GM23338 (cell line): ENCODE results near the gene TMEM214.

Source experiments
- CREB1 ChIP-seq: fragments of 250-450 bp; sonication (Bioruptor Pico); IDR thresholded peaks from 2 replicates; pipeline ENCODE4 v1.5.0; 2020; ENCODE audit warnings: low read depth, mild to moderate bottlenecking, moderate library complexity
- EZH2 ChIP-seq: fragments of 200-600 bp; sonication (generic); IDR thresholded peaks from one replicate; pipeline ENCODE4 v1.8.0; 2017; ENCODE audit warnings: antibody characterized with exemption, mild to moderate bottlenecking, low read depth; ENCODE audit not compliant: unreplicated experiment
- EZH2phosphoT487 ChIP-seq: fragments of 200-600 bp; sonication (generic); IDR thresholded peaks from one replicate; pipeline ENCODE4 v1.8.1; 2018; ENCODE audit warnings: antibody characterized with exemption; ENCODE audit not compliant: unreplicated experiment
- JUNB ChIP-seq: IDR thresholded peaks from one replicate; pipeline ENCODE4 v1.6.1; 2016; ENCODE audit warnings: antibody characterized with exemption; ENCODE audit not compliant: unreplicated experiment
- POLR2AphosphoS5 ChIP-seq: IDR thresholded peaks from 2 replicates; pipeline ENCODE4 v1.6.1; 2016; ENCODE audit warnings: antibody characterized with exemption, low read depth
- ZNF331 ChIP-seq: fragments of 250-450 bp; sonication (Bioruptor Pico); IDR thresholded peaks from 2 replicates; pipeline ENCODE4 v1.5.0; 2020; ENCODE audit warnings: low read depth, mild to moderate bottlenecking, moderate library complexity
- TF ChIP-seq, protein P1 (sequence below), 2 experiments: fragments of 200-600 bp in 1 of 2; sonication (generic) in 1 of 2; conservative IDR thresholded peaks; 2 replicates each; pipeline versions ENCODE4 v1.5.1 to v1.6.1; 2016 to 2017; ENCODE audit warnings: antibody characterized with exemption in 2 of 2, low read depth in 2 of 2, mild to moderate bottlenecking in 2 of 2, moderate library complexity in 1 of 2
- TF ChIP-seq, protein P2 (sequence below): IDR thresholded peaks from one replicate; pipeline ENCODE4 v1.6.1; 2018; ENCODE audit warnings: antibody characterized with exemption; ENCODE audit not compliant: unreplicated experiment
- TF ChIP-seq, protein P3 (sequence below): IDR thresholded peaks from 2 replicates; pipeline ENCODE4 v1.6.1; 2016; ENCODE audit warnings: antibody characterized with exemption

DNA sequence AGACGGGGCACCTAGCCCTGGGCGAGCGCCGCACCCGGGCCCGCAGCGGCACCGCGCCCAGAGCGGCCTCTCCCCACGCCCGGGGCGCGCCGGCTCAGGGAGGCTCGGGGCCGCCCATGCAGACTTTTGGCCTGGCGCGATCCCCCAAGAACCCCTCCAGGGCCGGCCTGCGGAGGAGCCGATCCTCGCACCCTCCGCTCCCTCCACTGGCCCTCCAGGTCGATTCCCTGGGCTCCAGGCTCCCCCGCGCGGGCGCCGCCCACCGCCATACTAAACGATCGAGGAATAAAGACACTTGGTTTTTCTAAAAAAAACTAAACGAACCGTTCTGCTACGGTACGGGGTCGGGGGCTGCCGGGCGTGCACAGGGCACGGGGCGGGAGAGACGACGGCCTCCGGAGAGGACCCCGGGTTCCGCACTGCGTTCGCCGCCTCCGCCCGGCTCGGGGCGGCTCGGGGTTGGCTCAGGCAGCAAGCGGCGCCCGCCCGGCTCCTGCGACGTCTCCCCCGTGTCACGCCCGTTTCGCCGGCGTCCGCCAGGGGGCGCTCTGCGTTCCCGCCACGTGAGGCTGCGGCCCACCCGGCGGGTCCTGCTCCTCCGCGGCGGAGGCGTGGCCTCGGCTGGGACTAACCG lies 53.4 kb downstream of the TMEM214 start:
- TF ChIP-seq, protein P1, sequence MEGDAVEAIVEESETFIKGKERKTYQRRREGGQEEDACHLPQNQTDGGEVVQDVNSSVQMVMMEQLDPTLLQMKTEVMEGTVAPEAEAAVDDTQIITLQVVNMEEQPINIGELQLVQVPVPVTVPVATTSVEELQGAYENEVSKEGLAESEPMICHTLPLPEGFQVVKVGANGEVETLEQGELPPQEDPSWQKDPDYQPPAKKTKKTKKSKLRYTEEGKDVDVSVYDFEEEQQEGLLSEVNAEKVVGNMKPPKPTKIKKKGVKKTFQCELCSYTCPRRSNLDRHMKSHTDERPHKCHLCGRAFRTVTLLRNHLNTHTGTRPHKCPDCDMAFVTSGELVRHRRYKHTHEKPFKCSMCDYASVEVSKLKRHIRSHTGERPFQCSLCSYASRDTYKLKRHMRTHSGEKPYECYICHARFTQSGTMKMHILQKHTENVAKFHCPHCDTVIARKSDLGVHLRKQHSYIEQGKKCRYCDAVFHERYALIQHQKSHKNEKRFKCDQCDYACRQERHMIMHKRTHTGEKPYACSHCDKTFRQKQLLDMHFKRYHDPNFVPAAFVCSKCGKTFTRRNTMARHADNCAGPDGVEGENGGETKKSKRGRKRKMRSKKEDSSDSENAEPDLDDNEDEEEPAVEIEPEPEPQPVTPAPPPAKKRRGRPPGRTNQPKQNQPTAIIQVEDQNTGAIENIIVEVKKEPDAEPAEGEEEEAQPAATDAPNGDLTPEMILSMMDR (conservative IDR thresholded peaks at IDR 0.05; ENCODE audit: low read depth in 2 of 2): peak; percentile 47 to 89
- peak; percentile 60; the same call in 1 of the 2 replicates for TF ChIP-seq POLR2AphosphoS5
- no peak for TF ChIP-seq EZH2
- no peak for TF ChIP-seq EZH2phosphoT487
- TF ChIP-seq JUNB: no peak
- peak; percentile 84 for TF ChIP-seq CREB1
- TF ChIP-seq, protein P2, sequence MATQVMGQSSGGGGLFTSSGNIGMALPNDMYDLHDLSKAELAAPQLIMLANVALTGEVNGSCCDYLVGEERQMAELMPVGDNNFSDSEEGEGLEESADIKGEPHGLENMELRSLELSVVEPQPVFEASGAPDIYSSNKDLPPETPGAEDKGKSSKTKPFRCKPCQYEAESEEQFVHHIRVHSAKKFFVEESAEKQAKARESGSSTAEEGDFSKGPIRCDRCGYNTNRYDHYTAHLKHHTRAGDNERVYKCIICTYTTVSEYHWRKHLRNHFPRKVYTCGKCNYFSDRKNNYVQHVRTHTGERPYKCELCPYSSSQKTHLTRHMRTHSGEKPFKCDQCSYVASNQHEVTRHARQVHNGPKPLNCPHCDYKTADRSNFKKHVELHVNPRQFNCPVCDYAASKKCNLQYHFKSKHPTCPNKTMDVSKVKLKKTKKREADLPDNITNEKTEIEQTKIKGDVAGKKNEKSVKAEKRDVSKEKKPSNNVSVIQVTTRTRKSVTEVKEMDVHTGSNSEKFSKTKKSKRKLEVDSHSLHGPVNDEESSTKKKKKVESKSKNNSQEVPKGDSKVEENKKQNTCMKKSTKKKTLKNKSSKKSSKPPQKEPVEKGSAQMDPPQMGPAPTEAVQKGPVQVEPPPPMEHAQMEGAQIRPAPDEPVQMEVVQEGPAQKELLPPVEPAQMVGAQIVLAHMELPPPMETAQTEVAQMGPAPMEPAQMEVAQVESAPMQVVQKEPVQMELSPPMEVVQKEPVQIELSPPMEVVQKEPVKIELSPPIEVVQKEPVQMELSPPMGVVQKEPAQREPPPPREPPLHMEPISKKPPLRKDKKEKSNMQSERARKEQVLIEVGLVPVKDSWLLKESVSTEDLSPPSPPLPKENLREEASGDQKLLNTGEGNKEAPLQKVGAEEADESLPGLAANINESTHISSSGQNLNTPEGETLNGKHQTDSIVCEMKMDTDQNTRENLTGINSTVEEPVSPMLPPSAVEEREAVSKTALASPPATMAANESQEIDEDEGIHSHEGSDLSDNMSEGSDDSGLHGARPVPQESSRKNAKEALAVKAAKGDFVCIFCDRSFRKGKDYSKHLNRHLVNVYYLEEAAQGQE: no peak
- TF ChIP-seq ZNF331 (CRISPR knock-in tag): no peak
- TF ChIP-seq, protein P3, sequence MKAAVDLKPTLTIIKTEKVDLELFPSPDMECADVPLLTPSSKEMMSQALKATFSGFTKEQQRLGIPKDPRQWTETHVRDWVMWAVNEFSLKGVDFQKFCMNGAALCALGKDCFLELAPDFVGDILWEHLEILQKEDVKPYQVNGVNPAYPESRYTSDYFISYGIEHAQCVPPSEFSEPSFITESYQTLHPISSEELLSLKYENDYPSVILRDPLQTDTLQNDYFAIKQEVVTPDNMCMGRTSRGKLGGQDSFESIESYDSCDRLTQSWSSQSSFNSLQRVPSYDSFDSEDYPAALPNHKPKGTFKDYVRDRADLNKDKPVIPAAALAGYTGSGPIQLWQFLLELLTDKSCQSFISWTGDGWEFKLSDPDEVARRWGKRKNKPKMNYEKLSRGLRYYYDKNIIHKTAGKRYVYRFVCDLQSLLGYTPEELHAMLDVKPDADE: no peak
